Kidney (tissue), 14 donors: Measurements from ENCODE around the gene NSD1. TPM values are rescaled to one million over a fixed set of nuclear protein-coding genes. Genes with fewer than 3 reads are reported as not detected.

Source experiments
- DNase-seq, 5 donors: peaks; one replicate each; pipeline ENCODE4 v3.0.0-alpha.2; 2013 to 2020
- FAIRE-seq: peaks from 2 replicates; lab custom pipeline; 2012; peaks lifted over from hg19 to GRCh38; lab: Jason Lieb, UNC
- H3K27ac ChIP-seq, 2 donors: one replicate each; pipeline ENCODE4 v1.7.0; 2013; ENCODE audit warnings: low read depth in 2 of 2, low read length in 2 of 2, inconsistent platforms in 1 of 2
- H3K27me3 ChIP-seq: one replicate; pipeline ENCODE4 v1.7.1; 2013; ENCODE audit warnings: low read length, inconsistent platforms; ENCODE audit not compliant: control insufficient read depth, insufficient read depth
- H3K36me3 ChIP-seq, 3 donors: one replicate each; pipeline versions ENCODE4 v1.7.0 to v1.7.1; 2013; ENCODE audit warnings: low read length in 3 of 3, control low read depth in 1 of 3, inconsistent platforms in 1 of 3; ENCODE audit not compliant: insufficient read depth in 3 of 3, control insufficient read depth in 2 of 3
- H3K4me1 ChIP-seq, 3 donors: one replicate each; pipeline versions ENCODE4 v1.7.0 to v1.7.1; 2013; ENCODE audit warnings: low read length in 3 of 3, inconsistent platforms in 1 of 3, low read depth in 1 of 3; ENCODE audit not compliant: control insufficient read depth in 2 of 3, insufficient read depth in 2 of 3
- H3K4me3 ChIP-seq, 3 donors: one replicate each; pipeline versions ENCODE4 v1.7.0 to v1.8.1; 2013; ENCODE audit warnings: low read length in 3 of 3, control low read depth in 1 of 3, inconsistent platforms in 1 of 3
- H3K9ac ChIP-seq, 3 donors: one replicate each; pipeline versions ENCODE4 v1.7.0 to v1.7.1; 2013; ENCODE audit warnings: low read length in 3 of 3, control low read depth in 1 of 3, inconsistent platforms in 1 of 3
- H3K9me3 ChIP-seq, 3 donors: one replicate each; pipeline versions ENCODE4 v1.7.0 to v1.7.1; 2013; ENCODE audit warnings: low read length in 3 of 3, control low read depth in 1 of 3, inconsistent platforms in 1 of 3; ENCODE audit not compliant: control insufficient read depth in 2 of 3, insufficient read depth in 1 of 3
- CTCF ChIP-seq: IDR thresholded peaks from 3 replicates; pipeline ENCODE4 v1.5.1; 2012; ENCODE audit warnings: mild to moderate bottlenecking, moderate library complexity, borderline replicate concordance; ENCODE audit not compliant: insufficient read depth; ENCODE audit errors: extremely low read depth
- intact Hi-C: fragments of 100-400 bp; cut with DNase I; formaldehyde crosslinking; loops from one replicate; pipeline ENCODE4 v1.11.1; 2022
- polyA plus RNA-seq: library from polyadenylated mRNA; stranded (reverse); fragments of 350-450 nt; fragmentation: Illumina TruSeq; extraction: RNeasy Lipid Tissue Mini Kit (QIAGEN cat#74804); gene quantifications from one replicate; pipeline ENCODE4 v1.2.3, GENCODE V29; 2014; ENCODE audit warnings: low read depth, low replicate concordance; ENCODE audit not compliant: insufficient read depth
- total RNA-seq: library from RNA; stranded (reverse); fragmentation: NEBNext Ultra II Directional; extraction: Animal tissue kit (Norgen Biotek cat#: 25700); gene quantifications from one replicate; pipeline ENCODE4 v1.2.1, GENCODE V29; 2021
- donor health status: control.
- donor health status: control.
- donor health status: control.
- donor health status: control.
- donor health status: control.
- donor health status: DM: yes; HTN: yes; CAD: no.
- donor health status: Normal renal cell carcinoma (clear cell type).

Gene NSD1
- total and polyA plus RNA-seq, 2 donors from 2014 or later: 6.0 to 99.1 TPM

GRCh38 chr5:177133853-177134696 is 502 bp downstream of the NSD1 start:
- H3K9ac ChIP-seq: peak overlapping the region in 2 of 3 donors; percentile 53 to 70
- no peak for TF ChIP-seq CTCF
- no peak for FAIRE-seq
- H3K4me3 ChIP-seq: peak overlapping the region; percentile 35 to 59 (median 58)
- peak overlapping the region; percentile 72 to 83 for H3K27ac ChIP-seq
- H3K27me3 ChIP-seq: no peaks in the 10 kb centered on the region
- intact Hi-C loops: no loop called here
- H3K36me3 ChIP-seq: peaks cover 4 to 11% (median 8%) of the 10 kb centered on the region in 3 donors
- no peaks in the 10 kb centered on the region for H3K9me3 ChIP-seq
- DNase-seq: peak; percentile 75 to 86 (median 83)
- H3K4me1 ChIP-seq: peaks cover 6 to 14% (median 13%) of the 10 kb centered on the region in 3 donors

GRCh38 chr5:177134697-177135225 is 1.2 kb downstream of the NSD1 start:
- peak overlapping the region; percentile 72 to 83 for H3K27ac ChIP-seq
- FAIRE-seq (no peak), DNase-seq (peak in 2 of 5 donors; percentile 2 to 57)
- no peaks in the 10 kb centered on the region for H3K9me3 ChIP-seq
- no peaks in the 10 kb centered on the region for H3K27me3 ChIP-seq
- H3K4me1 ChIP-seq: peaks cover 6 to 19% (median 13%) of the 10 kb centered on the region in 3 donors
- intact Hi-C loops: no loop called here
- H3K4me3 ChIP-seq: peak overlapping the region; percentile 35 to 59 (median 58)
- peaks cover 4 to 11% (median 8%) of the 10 kb centered on the region in 3 donors for H3K36me3 ChIP-seq
- no peak for TF ChIP-seq CTCF
- peak overlapping the region; percentile 4 to 70 (median 53) for H3K9ac ChIP-seq

GRCh38 chr5:177140312-177140711 is 6.7 kb downstream of the NSD1 start:
- H3K9ac ChIP-seq: no peak overlapping the region
- peaks cover 6 to 11% (median 8%) of the 10 kb centered on the region in 3 donors for H3K36me3 ChIP-seq
- DNase-seq (peak in 1 of 5 donors; percentile 10), FAIRE-seq (no peak)
- peaks cover 3 to 14% (median 7%) of the 10 kb centered on the region in 3 donors for H3K4me1 ChIP-seq
- no peaks in the 10 kb centered on the region for H3K9me3 ChIP-seq
- TF ChIP-seq CTCF: no peak
- no peak overlapping the region for H3K27ac ChIP-seq
- no peaks in the 10 kb centered on the region for H3K27me3 ChIP-seq
- intact Hi-C loops: no loop called here
- no peak overlapping the region for H3K4me3 ChIP-seq
